WTC11 (cell line): Measurements from ENCODE around the gene DNAJC21.

Experiments
- ATF3 ChIP-seq: sonication (generic); formaldehyde crosslinking; conservative IDR thresholded peaks from 2 replicates; pipeline ENCODE4 v1.8.1; 2022; ENCODE audit warnings: mild to moderate bottlenecking, missing genetic modification reagents
- CBFB ChIP-seq: sonication (generic); formaldehyde crosslinking; IDR thresholded peaks from 2 replicates; pipeline ENCODE4 v1.8.1; 2022; ENCODE audit warnings: mild to moderate bottlenecking, low read depth, missing genetic modification reagents
- CREB1 ChIP-seq: sonication (generic); formaldehyde crosslinking; IDR thresholded peaks from 2 replicates; pipeline ENCODE4 v1.8.0; 2023; ENCODE audit warnings: mild to moderate bottlenecking, missing genetic modification reagents
- CTCF ChIP-seq: fragments of 200-600 bp; IDR thresholded peaks from 2 replicates; pipeline ENCODE4 v1.8.0; 2022; ENCODE audit warnings: antibody characterized with exemption
- FOXP1 ChIP-seq: sonication (generic); formaldehyde crosslinking; IDR thresholded peaks from 2 replicates; pipeline ENCODE4 v1.8.0; 2022; ENCODE audit warnings: missing genetic modification reagents, mild to moderate bottlenecking, moderate library complexity, borderline replicate concordance
- JUN ChIP-seq: sonication (generic); formaldehyde crosslinking; IDR thresholded peaks from 2 replicates; pipeline ENCODE4 v1.8.0; 2023; ENCODE audit warnings: mild to moderate bottlenecking, missing genetic modification reagents
- NFYB ChIP-seq: sonication (generic); formaldehyde crosslinking; conservative IDR thresholded peaks from 2 replicates; pipeline ENCODE4 v1.8.0; 2022; ENCODE audit warnings: low read depth, missing genetic modification reagents
- SP1 ChIP-seq: sonication (generic); formaldehyde crosslinking; conservative IDR thresholded peaks from 2 replicates; pipeline ENCODE4 v1.8.1; 2022; ENCODE audit warnings: missing genetic modification reagents
- TCF7 ChIP-seq: sonication (generic); formaldehyde crosslinking; IDR thresholded peaks from 2 replicates; pipeline ENCODE4 v1.8.0; 2022; ENCODE audit warnings: mild to moderate bottlenecking, low read depth, missing genetic modification reagents, moderate library complexity

- no peak for TF ChIP-seq CREB1 (CRISPR knock-in tag)
- no peak for TF ChIP-seq CBFB (CRISPR knock-in tag)
- no peak for TF ChIP-seq CTCF
- TF ChIP-seq NFYB (CRISPR knock-in tag) = no peak
- no peak for TF ChIP-seq TCF7 (CRISPR knock-in tag)
- no peak for TF ChIP-seq ATF3
- TF ChIP-seq JUN = no peak
- TF ChIP-seq SP1 = no peak
- no peak for TF ChIP-seq FOXP1
Measured at GRCh38 chr5:34891981-34892380, 37.4 kb upstream of the DNAJC21 start.
